AG09309 (cell line): ENCODE data around the gene RGPD8.

ENCODE experiments used
- DNase-seq: peaks from one replicate; pipeline ENCODE4 v3.0.0-alpha.2; 2010; ENCODE audit warnings: low read depth
- H3K4me3 ChIP-seq: 2 replicates; pipeline ENCODE4 v1.5.1; 2011; ENCODE audit warnings: mild to moderate bottlenecking, low read depth, low read length, moderate library complexity; ENCODE audit not compliant: control insufficient read depth
- CTCF ChIP-seq: IDR thresholded peaks from 2 replicates; pipeline ENCODE4 v1.5.1; 2011; ENCODE audit warnings: mild to moderate bottlenecking, low read depth, low read length, inconsistent platforms; ENCODE audit not compliant: insufficient read depth, control insufficient read depth; ENCODE audit errors: missing control alignments

Gene RGPD8

GRCh38 chr2:112345030-112346027 is 88.1 kb downstream of the RGPD8 start:
- H3K4me3 ChIP-seq = no peak overlapping the region
- TF ChIP-seq CTCF = no peak
- DNase-seq = no peak

DNA sequence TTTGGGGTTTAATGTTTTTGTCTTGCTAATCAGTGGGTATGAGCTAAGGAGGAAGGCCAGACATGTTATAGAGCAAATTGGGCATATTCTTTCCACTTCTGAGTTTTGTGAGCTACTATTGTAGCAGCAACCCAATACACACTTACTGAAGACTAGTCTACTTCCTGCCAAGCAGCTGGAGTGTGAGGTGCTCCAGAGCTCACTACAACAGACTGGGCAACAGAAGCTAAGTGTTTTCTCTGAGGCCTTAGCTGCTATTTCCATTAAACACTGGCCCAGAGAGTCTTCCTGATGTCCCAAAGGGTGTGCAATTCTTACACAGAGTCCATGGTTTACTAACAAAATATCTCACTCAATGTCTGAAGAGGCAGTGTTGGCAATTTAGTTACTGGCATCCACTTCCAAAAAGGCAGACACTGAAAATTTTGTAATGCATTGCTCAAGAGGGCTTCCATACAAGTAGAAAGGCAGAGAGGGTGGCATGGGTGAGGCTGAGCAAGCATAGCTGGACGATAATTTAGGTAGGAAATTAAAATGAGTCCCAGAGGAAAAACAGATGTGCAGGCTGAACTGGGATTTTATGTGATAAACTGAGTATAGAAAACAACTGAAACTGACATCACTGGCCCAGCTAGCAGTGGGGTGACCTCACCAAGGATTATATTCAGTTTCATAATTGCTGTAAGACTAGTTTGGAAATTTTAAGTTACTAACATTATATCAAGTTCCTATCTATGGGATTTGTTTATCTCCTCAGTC is 89.4 kb downstream of the RGPD8 start:
- TF ChIP-seq CTCF = no peak
- peak; percentile 51 for DNase-seq
- H3K4me3 ChIP-seq = no peak overlapping the region

DNA sequence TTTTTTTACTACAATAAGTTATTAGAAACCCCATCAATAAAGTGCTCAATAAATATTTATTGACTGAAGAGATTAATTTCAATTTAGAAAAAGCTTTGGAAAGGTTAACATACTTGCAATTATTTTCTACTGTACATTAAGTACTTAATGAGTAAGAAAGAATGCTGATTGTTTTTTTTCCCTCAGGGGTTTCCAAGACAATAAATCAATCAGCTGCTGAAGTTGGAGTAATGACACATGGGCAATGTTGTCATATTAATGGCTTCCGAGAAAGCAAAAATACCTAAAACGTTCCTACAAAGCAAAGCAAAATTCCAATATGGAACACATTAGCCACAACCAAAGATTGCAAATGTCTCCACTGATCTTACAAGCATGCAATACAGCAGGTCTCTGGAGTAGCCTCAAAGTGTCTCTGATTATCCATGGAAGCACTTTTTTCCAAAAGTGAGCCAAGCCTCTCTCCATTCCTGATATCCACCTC is 91.3 kb downstream of the RGPD8 start:
- H3K4me3 ChIP-seq = no peak overlapping the region
- TF ChIP-seq CTCF = no peak
- DNase-seq = no peak

DNA sequence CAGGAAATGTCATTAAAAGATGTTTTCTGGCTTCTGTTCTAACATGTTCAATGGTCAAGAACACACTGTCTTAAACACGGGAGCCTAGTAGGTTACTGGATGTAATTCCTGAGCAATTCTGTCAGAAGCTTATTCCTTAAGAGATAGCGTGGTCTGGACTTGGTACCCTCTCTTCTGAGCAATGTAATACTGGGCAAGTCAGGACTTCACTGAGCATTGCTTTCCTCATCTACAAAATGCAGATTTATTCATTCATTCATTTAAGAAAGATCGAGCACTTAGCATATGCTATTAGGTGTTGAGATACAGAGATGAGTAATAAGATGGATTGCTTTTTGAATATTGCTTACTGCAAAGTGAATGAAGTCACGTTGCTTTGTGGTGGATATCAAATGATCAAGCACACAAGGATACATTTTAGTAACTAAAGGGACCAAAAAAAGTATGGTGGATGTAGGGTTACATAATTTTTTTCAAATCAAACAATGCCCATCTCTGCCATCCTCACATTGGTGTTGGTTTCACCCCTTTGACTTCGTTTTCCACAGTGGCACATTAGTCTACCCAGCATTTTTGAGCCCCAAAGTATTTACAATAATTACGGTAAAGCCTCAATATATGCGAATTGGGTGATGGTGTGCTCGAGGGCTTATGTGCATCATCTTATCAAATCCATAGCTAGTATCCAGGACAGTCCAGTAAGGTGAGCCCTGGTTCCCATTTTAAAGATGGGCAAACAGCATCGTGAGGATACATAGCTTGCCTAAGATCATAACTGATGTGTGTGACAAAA is 92.8 kb downstream of the RGPD8 start:
- no peak for TF ChIP-seq CTCF
- DNase-seq = no peak
- no peak overlapping the region for H3K4me3 ChIP-seq

DNA sequence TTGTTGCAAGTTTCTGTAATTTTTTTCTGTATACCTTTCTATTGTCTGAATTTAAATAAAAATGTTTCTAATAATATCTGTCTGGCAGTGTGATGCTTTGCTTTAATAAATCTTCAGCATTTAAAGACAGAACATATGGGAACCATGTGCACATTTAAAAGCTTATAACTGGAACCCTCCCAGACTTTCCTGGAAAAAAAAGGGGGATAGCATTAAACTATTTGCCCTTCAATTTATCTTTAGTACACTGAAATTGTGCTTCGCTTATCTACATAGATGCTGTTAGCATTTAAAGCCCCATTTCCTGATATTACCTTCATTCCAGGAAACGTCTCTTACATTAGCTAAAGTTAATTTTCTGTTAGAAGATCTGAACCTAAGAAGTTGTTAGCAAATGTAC is 93.5 kb downstream of the RGPD8 start:
- TF ChIP-seq CTCF = no peak
- no peak for DNase-seq

GRCh38 chr2:112335600-112335999 is 97.8 kb downstream of the RGPD8 start:
- DNase-seq = no peak
- no peak for TF ChIP-seq CTCF

More for the DNA sequence above, 93.5 kb downstream of the RGPD8 start:
- no peak overlapping the region for H3K4me3 ChIP-seq

More at GRCh38 chr2:112335600-112335999, 97.8 kb downstream of the RGPD8 start:
- H3K4me3 ChIP-seq = no peak overlapping the region
